Activated CD8-positive, alpha-beta memory T cell treated with anti-CD3 and anti-CD28 coated beads for 24 hours (primary cell): ENCODE data around the gene URAD.
"Not testable (repeated sequence)": the region's sequence is repeated elsewhere in the genome, so short reads cannot be mapped to it uniquely, and the experiment has no call there.

Source experiments
- DNase-seq: peaks from one replicate; pipeline ENCODE4 v3.0.0-alpha.2; 2020

The URAD gene

GRCh38 chr13:27988520-27988919 is at the start of gene URAD:
TSS of gene URAD (minus strand) at chr13:27988693. CDS start at chr13:27988637, 56 bp downstream.
- no peak for DNase-seq

- DNase-seq = no peak
Observed at GRCh38 chr13:28037399-28037798, 48.9 kb upstream of the URAD start.

GRCh38 chr13:28035146-28035782 is 46.8 kb upstream of the URAD start:
- no peak for DNase-seq

- no peak for DNase-seq
Observed at GRCh38 chr13:28033894-28034655, 45.6 kb upstream of the URAD start.

- DNase-seq = not testable (repeated sequence)
Observed at GRCh38 chr13:28032438-28032837, 43.9 kb upstream of the URAD start.

- no peak for DNase-seq
Observed at GRCh38 chr13:28031896-28032288, 43.4 kb upstream of the URAD start.

- DNase-seq = no peak
Observed at GRCh38 chr13:28031220-28031895, 42.9 kb upstream of the URAD start.

GRCh38 chr13:28027607-28028364 is 39.3 kb upstream of the URAD start:
- DNase-seq = no peak

- no peak for DNase-seq
Observed at GRCh38 chr13:28027071-28027470, 38.6 kb upstream of the URAD start.

GRCh38 chr13:28026508-28026907 is 38.0 kb upstream of the URAD start:
- no peak for DNase-seq

GRCh38 chr13:28022848-28023518 is 34.5 kb upstream of the URAD start:
- DNase-seq = no peak

- DNase-seq = no peak
Observed at GRCh38 chr13:28014301-28014700, 25.8 kb upstream of the URAD start.

- DNase-seq = no peak
Observed at GRCh38 chr13:28013482-28013881, 25.0 kb upstream of the URAD start.

- DNase-seq = no peak
Observed at GRCh38 chr13:28012896-28013295, 24.4 kb upstream of the URAD start.

- no peak for DNase-seq
Observed at GRCh38 chr13:28012383-28012782, 23.9 kb upstream of the URAD start.

- no peak for DNase-seq
Observed at GRCh38 chr13:28010046-28010445, 21.6 kb upstream of the URAD start.

GRCh38 chr13:28005016-28005415 is 16.5 kb upstream of the URAD start:
- DNase-seq = not testable (repeated sequence)

GRCh38 chr13:28002886-28003698 is 14.6 kb upstream of the URAD start:
- no peak for DNase-seq

- DNase-seq = no peak
Observed at GRCh38 chr13:28001837-28002473, 13.5 kb upstream of the URAD start.

GRCh38 chr13:28001049-28001448 is 12.6 kb upstream of the URAD start:
- DNase-seq = no peak

- no peak for DNase-seq
Observed at GRCh38 chr13:28000567-28000966, 12.1 kb upstream of the URAD start.
